Astrocyte of the hippocampus (primary cell): ENCODE results near the gene PFKFB2.

Experiments used
- DNase-seq: peaks from one replicate; pipeline ENCODE4 v3.0.0; 2011; ENCODE audit warnings: low read depth, low spot score

PFKFB2 gene

GRCh38 chr1:207052911-207053769 is at the start of gene PFKFB2:
Gene PFKFB2, plus strand, starts transcription at chr1:207053275. Its CDS starts 1,443 bp downstream, at chr1:207054718.
- peak; percentile 97 for DNase-seq

GRCh38 chr1:207004931-207005830 is 47.9 kb upstream of the PFKFB2 start:
- DNase-seq: peak; percentile 74

- no peak for DNase-seq
Observed at GRCh38 chr1:207006083-207006482, 47.0 kb upstream of the PFKFB2 start.

GRCh38 chr1:207006914-207007313 is 46.2 kb upstream of the PFKFB2 start:
- no peak for DNase-seq

GRCh38 chr1:207007352-207008033 is 45.6 kb upstream of the PFKFB2 start:
- peak; percentile 97 for DNase-seq

- DNase-seq: no peak
Observed at GRCh38 chr1:207009182-207009850, 43.8 kb upstream of the PFKFB2 start.

GRCh38 chr1:207009945-207010344 is 43.1 kb upstream of the PFKFB2 start:
- DNase-seq: no peak

- no peak for DNase-seq
Observed at GRCh38 chr1:207010726-207011125, 42.3 kb upstream of the PFKFB2 start.

DNA sequence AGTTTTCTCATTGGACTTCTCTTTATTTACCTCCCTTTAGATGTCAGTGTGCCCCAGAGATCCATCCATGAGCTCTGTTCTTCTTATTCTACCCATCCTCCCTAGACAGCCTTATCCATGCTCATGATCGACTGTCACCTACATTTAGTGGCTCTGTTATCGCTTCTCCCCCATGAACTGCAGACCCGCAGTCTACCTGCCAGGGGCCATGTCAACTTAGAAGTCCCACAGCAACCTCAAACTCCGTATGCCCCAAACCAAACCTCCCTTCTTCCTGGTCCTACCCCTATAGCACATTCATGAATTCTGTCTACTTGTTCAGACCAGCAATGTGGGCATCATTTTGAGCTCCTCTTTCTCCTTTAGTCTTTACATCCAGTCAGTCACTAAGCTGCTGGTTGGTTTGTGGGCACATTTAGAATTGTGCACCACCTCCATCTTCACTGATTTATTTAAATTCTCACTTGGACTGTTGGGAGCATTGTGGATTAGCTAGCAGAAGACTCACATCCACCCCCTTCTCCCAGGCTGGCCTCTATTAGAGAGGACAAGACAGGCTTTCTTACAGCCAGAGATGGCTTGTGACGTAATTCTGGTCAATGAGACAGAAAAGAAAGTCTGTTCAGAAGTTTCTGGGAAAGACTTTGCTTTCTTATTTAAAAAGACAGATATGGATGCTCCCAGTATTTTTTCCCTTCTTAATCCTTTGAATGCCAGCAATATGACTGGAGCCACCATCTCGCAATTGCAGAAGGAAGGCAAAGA is 39.6 kb upstream of the PFKFB2 start:
- DNase-seq: no peak

DNA sequence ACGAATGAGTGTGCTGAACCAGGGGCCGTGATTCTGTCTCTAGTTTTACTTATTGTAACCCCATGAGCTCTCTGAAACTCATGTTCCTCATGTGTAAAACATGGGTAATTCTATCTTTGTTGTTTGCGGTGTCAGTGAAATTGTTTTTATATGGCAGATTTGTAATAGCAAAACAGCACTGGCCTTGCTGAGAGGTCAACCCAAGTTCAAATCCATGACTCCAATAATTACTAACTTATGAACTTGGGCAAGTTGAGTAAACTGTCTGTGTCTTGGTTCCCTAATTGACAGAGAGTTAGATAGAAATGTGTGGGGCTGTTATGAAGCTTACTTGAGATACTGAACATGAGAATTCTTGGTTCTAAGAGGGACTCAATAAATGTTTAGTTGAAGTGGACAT is 38.3 kb upstream of the PFKFB2 start:
- no peak for DNase-seq

GRCh38 chr1:207015791-207016190 is 37.3 kb upstream of the PFKFB2 start:
- no peak for DNase-seq

- DNase-seq: peak; percentile 41
Observed at GRCh38 chr1:207017615-207018559, 35.2 kb upstream of the PFKFB2 start.

DNA sequence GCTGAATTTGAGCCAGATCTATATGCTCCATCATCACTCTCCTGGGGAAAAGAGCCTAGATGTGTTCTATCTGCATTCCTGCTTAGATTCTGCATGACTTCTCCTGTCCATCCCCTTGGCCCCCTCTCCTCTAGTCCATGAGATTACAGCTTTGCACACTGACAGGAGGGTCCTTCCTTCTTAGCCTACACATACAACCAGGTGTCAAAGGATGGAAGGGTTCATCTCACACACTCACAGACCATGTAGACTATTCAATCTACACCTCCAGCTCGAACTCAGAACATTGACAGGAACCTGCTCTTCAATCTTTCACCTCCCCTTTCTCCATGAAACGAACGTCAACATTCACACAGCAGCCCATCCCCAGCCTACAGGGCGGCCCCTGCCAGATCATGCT is 34.4 kb upstream of the PFKFB2 start:
- DNase-seq: no peak

GRCh38 chr1:207019161-207019560 is 33.9 kb upstream of the PFKFB2 start:
- no peak for DNase-seq

DNA sequence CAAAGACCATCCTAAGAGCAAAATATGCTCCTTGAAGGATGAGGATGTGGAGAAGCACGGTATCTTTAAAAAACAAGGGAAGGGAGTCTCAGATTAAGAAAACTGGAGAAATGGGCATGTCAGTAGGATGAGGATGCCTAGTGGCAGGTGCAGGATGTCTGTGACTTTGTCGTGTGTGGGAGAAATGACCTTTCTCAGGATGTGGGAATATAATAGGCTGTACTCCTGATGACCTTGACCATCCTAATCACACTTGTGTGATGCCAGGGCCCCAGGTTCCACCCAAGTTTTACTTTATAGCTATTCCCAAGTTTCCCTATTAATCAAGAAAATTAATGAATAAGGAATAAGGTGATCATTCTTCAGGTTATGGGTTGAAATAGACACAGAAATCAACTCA is 33.4 kb upstream of the PFKFB2 start:
- DNase-seq: no peak

DNA sequence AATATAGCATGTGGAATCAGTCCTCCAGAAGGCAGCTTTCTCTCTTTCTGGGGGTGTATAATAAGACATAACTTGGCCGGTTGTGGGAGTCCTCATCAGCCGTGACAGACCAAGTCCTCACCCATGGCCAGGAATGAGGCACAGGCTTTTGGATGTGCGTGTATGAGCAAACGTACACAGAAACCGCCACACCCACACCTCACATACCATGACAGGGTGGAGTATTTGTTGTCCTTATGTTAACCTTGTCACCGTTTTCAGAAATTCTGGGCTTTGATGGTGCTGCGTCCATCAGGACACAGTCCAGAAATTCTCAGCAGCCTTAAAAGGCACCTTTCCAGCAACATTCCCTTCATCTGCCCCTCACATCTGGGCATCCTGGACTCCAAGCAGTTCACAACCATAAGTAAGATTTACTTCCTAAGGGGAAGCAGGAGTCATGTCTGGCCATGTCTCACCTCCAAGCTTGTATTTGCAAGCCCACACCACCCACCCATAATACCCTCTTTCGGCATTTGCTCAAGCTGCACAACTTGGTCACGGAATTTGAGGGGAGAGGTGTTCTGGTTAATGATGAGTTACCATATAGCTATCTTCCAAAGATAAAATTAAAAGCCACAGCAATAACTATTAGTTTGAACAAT is 32.9 kb upstream of the PFKFB2 start:
- no peak for DNase-seq

- DNase-seq: no peak
Observed at GRCh38 chr1:207020709-207021107, 32.4 kb upstream of the PFKFB2 start.

- DNase-seq: peak; percentile 58
Observed at GRCh38 chr1:207021139-207021861, 31.8 kb upstream of the PFKFB2 start.
